Activated T-helper 1 cell treated with anti-CD3 and anti-CD28 coated beads, Interleukin-12 subunit alpha, Interleukin-12 subunit beta, Interleukin-2, Interleukin-4 antibody, amounts not matched to agents 30 ng/mL and 10 ng/mL and 1 ng/mL, durations not matched to agents 14 hours and 24 hours and 36 hours (primary cell): ENCODE results near the gene NPPA. TPM values are rescaled to one million over a fixed set of nuclear protein-coding genes. Genes with fewer than 3 reads are reported as not detected.

ENCODE experiments used
- DNase-seq: peaks from one replicate; pipeline ENCODE4 v3.0.0; 2021; ENCODE audit warnings: low spot score
- H3K27ac Mint-ChIP-seq: one replicate; pipeline ENCODE4 v1.8.0; 2021; ENCODE audit warnings: mild to moderate bottlenecking, mixed read lengths
- H3K27me3 Mint-ChIP-seq: one replicate; pipeline ENCODE4 v1.8.0; 2022; ENCODE audit warnings: mild to moderate bottlenecking, moderate library complexity, mixed read lengths; ENCODE audit not compliant: insufficient read depth
- H3K36me3 Mint-ChIP-seq: one replicate; pipeline ENCODE4 v1.8.0; 2021; ENCODE audit warnings: low read depth, mixed read lengths
- H3K4me1 Mint-ChIP-seq: one replicate; pipeline ENCODE4 v1.8.0; 2021; ENCODE audit warnings: low read depth, mixed read lengths
- H3K4me3 Mint-ChIP-seq: one replicate; pipeline ENCODE4 v1.8.0; 2021; ENCODE audit warnings: mild to moderate bottlenecking, moderate library complexity, mixed read lengths
- H3K9me3 Mint-ChIP-seq: one replicate; pipeline ENCODE4 v1.8.0; 2021; ENCODE audit warnings: mixed read lengths
- intact Hi-C: fragments of 100-400 bp; cut with micrococcal nuclease; formaldehyde crosslinking; loops from one replicate; pipeline ENCODE4 v1.15.1; 2024
- total RNA-seq: library from RNA; stranded (reverse); gene quantifications from 2 replicates; pipeline ENCODE4 v1.2.3, GENCODE V29; 2022

NPPA gene
- total RNA-seq, 1 donor from 2014 or later = not detected

DNA sequence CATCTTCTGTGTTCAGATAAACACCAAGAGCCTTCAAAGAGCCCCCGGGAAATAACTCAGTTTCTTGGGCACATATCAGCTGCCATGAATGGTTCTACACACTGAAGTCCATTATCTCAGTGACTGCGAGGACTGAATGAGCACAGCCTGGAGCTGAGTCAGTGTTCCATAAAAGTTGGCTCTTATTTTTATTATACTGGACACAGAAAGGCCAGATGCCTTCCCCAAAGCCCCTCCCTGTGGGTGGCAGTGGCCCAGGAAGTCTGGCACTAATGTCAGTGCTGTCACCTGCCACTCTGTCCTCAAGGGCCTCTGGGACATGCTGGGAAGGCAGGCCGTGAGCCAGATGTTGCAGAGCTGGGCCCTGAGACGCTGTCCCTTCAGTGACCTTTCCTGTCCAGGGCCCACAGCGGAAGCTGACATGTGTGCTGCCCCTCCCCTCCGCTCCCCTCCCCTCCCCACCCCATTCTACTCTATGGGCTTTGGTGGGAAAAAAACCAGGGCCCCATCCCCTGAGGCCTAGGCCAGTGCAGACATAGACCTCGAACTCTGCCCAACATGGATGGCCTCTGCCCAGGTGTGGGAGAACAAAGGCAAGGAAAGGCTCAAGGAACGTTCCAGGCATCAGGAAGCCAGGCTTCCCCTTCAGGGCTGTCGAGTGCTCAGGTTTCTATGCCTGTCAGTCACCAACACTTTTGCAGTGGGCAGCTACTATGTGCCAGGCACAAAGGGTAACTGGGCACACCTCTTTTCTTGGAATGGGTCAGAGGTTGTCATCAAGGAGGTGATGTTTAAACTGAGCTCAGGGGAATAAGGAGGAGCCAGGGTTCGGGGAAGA, 33.5 kb upstream of the NPPA start:
- Mint-ChIP-seq H3K9me3 (no peaks in the 10 kb centered on the region), H3K36me3 (no peaks in the 10 kb centered on the region), H3K27me3 (peaks cover 5% of the 10 kb centered on the region), H3K4me3 (no peak overlapping the region), H3K27ac (no peak overlapping the region), H3K4me1 (no peaks in the 10 kb centered on the region)
- intact Hi-C loops = no loop called here
- DNase-seq = no peak

GRCh38 chr1:11880181-11880575, 32.6 kb upstream of the NPPA start:
- Mint-ChIP-seq H3K4me1 (no peaks in the 10 kb centered on the region), H3K27ac (no peak overlapping the region), H3K36me3 (no peaks in the 10 kb centered on the region), H3K27me3 (peaks cover 5% of the 10 kb centered on the region), H3K9me3 (no peaks in the 10 kb centered on the region), H3K4me3 (no peak overlapping the region)
- intact Hi-C loops = no loop called here
- no peak for DNase-seq

DNA sequence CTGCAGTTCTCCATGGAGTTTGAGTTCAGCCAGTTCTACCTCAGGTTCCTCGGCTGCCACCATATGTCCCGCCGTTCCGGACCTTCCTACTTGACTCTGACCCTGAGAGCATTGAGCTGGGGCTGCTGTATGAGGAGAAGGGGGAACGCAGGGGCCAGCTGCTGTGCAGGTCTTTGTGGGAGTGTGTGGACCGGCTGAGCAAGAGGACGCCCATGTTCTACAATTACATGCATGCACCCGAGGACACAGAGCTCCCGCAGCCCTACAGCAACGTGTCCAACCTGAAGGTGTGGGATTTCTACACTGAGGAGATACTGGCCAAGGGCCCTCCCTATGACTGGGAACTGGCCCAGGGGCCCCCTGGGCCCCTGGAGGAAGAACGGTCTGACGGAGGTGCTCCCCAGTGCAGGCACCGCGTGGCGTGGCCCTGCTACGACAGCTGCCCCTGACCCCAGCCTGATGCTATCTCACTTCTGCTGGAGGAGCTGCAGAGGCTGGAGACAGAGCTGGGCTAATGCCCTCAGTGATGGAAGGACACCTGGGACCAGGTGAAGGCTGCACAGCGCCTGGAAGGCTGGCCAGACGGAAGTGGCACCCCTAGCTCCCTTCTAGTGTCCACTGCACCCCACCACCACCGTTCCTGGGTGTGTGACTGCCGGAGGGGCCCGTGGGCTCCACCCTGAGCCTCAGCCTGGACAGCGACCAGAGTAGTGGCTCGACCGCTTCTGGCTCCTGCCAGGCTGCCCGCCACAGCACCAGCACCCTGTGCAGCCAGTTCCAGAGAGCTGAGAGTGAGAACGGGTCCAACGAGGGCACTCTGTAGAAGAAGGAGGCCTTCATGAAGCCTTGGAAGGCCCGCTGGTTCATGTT, 32.0 kb upstream of the NPPA start:
- no peak for DNase-seq
- Mint-ChIP-seq H3K27ac (no peak overlapping the region), H3K36me3 (no peaks in the 10 kb centered on the region), H3K4me3 (no peak overlapping the region), H3K4me1 (no peaks in the 10 kb centered on the region), H3K9me3 (no peaks in the 10 kb centered on the region), H3K27me3 (peaks cover 5% of the 10 kb centered on the region)
- intact Hi-C loops = no loop called here

DNA sequence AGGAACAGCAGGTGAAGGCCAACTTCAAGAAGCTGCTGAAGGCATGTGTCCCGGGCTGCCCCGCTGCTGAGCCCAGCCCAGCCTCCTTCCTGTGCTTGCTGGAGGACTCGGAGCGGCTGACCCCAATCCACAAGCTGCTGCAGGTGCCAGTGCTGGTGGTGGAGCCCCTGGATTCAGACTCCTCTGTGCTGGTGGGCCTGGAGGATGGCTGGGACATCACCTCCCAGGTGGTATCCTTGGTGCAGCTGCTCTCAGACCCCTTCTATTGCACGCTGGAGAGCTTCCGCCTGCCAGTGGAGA, 31.3 kb upstream of the NPPA start:
- DNase-seq = no peak
- no peaks in the 10 kb centered on the region for H3K36me3 Mint-ChIP-seq
- H3K27me3 Mint-ChIP-seq = peaks cover 5% of the 10 kb centered on the region
- no peak overlapping the region for H3K4me3 Mint-ChIP-seq
- H3K4me1 Mint-ChIP-seq = no peaks in the 10 kb centered on the region
- no peaks in the 10 kb centered on the region for H3K9me3 Mint-ChIP-seq
- intact Hi-C loops = no loop called here
- H3K27ac Mint-ChIP-seq = no peak overlapping the region

GRCh38 chr1:11878081-11878890, 30.7 kb upstream of the NPPA start:
- H3K4me1 Mint-ChIP-seq = no peaks in the 10 kb centered on the region
- no peaks in the 10 kb centered on the region for H3K9me3 Mint-ChIP-seq
- intact Hi-C loops = no loop called here
- H3K4me3 Mint-ChIP-seq = no peak overlapping the region
- no peak overlapping the region for H3K27ac Mint-ChIP-seq
- H3K36me3 Mint-ChIP-seq = no peaks in the 10 kb centered on the region
- peaks cover 5% of the 10 kb centered on the region for H3K27me3 Mint-ChIP-seq
- no peak for DNase-seq

- H3K4me1 Mint-ChIP-seq = no peaks in the 10 kb centered on the region
- no peaks in the 10 kb centered on the region for H3K36me3 Mint-ChIP-seq
- intact Hi-C loops = no loop called here
- no peak overlapping the region for H3K4me3 Mint-ChIP-seq
- no peak overlapping the region for H3K27ac Mint-ChIP-seq
- H3K27me3 Mint-ChIP-seq = peaks cover 5% of the 10 kb centered on the region
- H3K9me3 Mint-ChIP-seq = no peaks in the 10 kb centered on the region
- no peak for DNase-seq
Measured at GRCh38 chr1:11877074-11877473, 29.5 kb upstream of the NPPA start.

DNA sequence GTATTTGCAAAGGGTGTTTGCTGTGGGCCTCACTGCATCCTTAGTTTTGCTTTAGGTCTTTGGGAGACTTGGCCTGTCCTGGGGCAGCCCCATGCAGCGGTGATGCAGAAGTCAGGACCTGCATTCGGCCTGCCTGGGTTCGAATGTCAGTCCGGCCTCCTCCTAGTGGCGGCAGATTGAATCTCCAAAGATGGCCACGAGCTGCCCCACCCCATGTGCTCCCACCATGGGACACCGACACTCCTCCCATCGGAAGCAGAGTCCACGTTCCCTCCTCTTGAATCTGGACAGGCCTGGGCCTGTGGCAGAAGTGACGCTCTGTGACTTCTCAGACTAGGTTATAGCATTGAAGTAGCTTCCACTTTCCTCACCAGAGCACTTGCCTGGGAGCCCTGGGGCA, 27.5 kb upstream of the NPPA start:
- Mint-ChIP-seq H3K36me3 (no peaks in the 10 kb centered on the region), H3K4me3 (no peak overlapping the region), H3K9me3 (no peaks in the 10 kb centered on the region), H3K27me3 (peaks cover 5% of the 10 kb centered on the region), H3K4me1 (no peaks in the 10 kb centered on the region), H3K27ac (no peak overlapping the region)
- intact Hi-C loops = no loop called here
- DNase-seq = no peak

DNA sequence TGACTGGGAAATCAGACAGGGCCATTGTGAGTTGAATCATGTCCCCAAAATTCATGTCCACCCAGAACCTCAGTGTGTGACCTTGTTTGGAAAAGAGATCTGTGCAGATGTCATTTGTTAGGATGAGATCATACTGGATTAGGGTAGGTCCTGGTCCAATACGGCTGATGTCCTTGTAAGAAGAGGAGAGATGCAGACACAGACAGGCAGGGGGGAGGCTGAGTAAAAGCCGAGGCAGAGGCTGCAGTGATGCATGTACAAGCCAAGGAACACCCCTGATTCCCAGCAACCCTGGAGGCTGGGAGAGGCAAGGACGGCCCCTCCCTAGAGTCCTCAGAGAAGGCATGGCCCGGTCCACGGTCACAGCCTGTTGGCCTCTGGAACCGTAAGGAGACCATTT, 27.0 kb upstream of the NPPA start:
- H3K27me3 Mint-ChIP-seq = peaks cover 5% of the 10 kb centered on the region
- intact Hi-C loops = no loop called here
- no peaks in the 10 kb centered on the region for H3K36me3 Mint-ChIP-seq
- no peak for DNase-seq
- H3K4me1 Mint-ChIP-seq = no peaks in the 10 kb centered on the region
- H3K9me3 Mint-ChIP-seq = no peaks in the 10 kb centered on the region
- no peak overlapping the region for H3K27ac Mint-ChIP-seq
- no peak overlapping the region for H3K4me3 Mint-ChIP-seq

GRCh38 chr1:11874258-11874562, 26.6 kb upstream of the NPPA start:
- DNase-seq = no peak
- intact Hi-C loops = no loop called here
- no peaks in the 10 kb centered on the region for H3K9me3 Mint-ChIP-seq
- no peak overlapping the region for H3K27ac Mint-ChIP-seq
- no peak overlapping the region for H3K4me3 Mint-ChIP-seq
- H3K4me1 Mint-ChIP-seq = no peaks in the 10 kb centered on the region
- no peaks in the 10 kb centered on the region for H3K36me3 Mint-ChIP-seq
- H3K27me3 Mint-ChIP-seq = peaks cover 5% of the 10 kb centered on the region

DNA sequence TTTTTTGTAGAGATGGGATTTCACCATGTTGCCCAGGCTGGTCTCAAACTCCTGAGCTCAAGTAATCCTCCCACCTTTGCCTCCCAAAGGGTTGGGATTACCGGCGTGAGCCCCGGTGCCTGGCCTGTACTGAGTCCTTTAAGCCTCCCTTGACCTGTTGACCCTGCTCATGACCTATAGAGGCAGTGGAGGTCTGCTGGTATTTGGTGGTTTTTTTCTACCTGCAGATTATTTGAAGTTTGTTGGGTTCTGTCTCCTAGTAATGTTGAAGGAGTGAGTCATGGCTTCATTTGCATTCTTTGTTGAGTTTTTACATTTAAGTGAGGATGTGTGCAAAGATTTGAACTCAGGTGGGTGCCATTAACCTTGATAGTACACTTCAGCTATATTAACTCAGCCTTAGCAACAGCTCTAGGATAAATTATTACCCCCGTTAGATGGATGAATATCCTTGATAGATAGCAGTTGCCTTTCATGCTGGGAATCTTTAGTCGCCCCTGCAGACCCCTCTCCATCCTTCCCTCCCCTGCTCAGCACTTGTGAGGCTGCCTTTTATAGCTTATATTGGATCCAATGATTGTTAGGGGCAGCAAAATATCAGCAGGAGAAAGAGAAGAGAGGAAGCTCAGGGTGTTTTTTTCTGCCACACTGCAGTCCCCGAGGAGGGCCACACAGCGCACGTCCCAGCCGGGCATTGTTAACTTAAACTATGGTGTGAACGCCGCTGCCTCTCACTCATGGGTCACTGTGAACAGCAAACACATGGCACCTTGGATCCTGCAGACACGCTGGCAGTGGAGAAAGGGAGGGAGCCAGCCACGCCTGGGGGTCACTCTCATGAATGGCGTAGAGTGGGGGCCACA, 26.0 kb upstream of the NPPA start:
- H3K27ac Mint-ChIP-seq = no peak overlapping the region
- intact Hi-C loops = no loop called here
- H3K27me3 Mint-ChIP-seq = peaks cover 5% of the 10 kb centered on the region

GRCh38 chr1:11872545-11872944, 25.0 kb upstream of the NPPA start:
- Mint-ChIP-seq H3K27ac (no peak overlapping the region), H3K9me3 (no peaks in the 10 kb centered on the region), H3K36me3 (no peaks in the 10 kb centered on the region), H3K27me3 (peaks cover 5% of the 10 kb centered on the region), H3K4me1 (no peaks in the 10 kb centered on the region), H3K4me3 (no peak overlapping the region)
- DNase-seq = no peak
- intact Hi-C loops = no loop called here

More for the DNA sequence above, 26.0 kb upstream of the NPPA start:
- Mint-ChIP-seq H3K36me3 (no peaks in the 10 kb centered on the region), H3K4me1 (no peaks in the 10 kb centered on the region), H3K9me3 (no peaks in the 10 kb centered on the region), H3K4me3 (no peak overlapping the region)
- no peak for DNase-seq

DNA sequence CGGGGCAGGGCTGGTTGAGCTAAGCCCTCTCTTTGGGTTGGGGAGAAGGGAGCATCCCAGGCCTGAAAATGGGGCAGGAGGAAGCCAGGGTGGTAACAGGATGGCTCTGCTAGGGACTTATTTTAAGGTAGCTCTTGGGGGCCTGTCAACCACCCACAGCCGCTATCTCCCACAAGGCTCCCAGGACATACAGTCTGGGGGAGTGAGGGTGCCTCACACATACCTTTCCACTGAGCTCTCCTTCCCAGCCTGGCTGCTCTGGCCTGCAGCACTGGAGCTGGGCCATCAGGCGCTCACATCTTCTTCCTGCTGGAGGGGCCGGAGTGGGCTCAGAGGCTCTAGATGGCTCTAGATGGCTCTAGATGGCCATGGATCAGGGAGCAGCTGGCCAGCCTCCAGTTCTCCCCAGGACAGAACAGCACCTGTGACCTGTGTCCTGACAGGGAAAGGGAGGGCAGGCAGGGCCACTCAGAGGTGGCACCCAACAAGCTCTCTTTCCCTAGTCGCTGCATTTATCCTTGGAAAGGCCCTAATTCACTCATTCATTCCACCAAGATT, 22.1 kb upstream of the NPPA start:
- DNase-seq = no peak
- Mint-ChIP-seq H3K9me3 (no peaks in the 10 kb centered on the region), H3K4me1 (no peaks in the 10 kb centered on the region), H3K27ac (no peak overlapping the region), H3K4me3 (no peak overlapping the region), H3K27me3 (peaks cover under 1% of the 10 kb centered on the region), H3K36me3 (no peaks in the 10 kb centered on the region)
- intact Hi-C loops = no loop called here
